Liver (tissue), 9 donors: Measurements from ENCODE around the gene RAB3A. TPM values are rescaled to one million over a fixed set of nuclear protein-coding genes. Genes with fewer than 3 reads are reported as not detected.

ENCODE experiments used
- DNase-seq: peaks from one replicate; pipeline ENCODE4 v3.0.0-alpha.2; 2017; ENCODE audit warnings: low spot score
- H3K27ac ChIP-seq, 2 donors: one replicate each; pipeline ENCODE4 v1.7.0; 2013; ENCODE audit warnings: inconsistent platforms in 2 of 2, low read length in 2 of 2, control low read depth in 1 of 2, low read depth in 1 of 2, mild to moderate bottlenecking in 1 of 2
- H3K27me3 ChIP-seq, 4 donors: one replicate each; pipeline versions ENCODE4 v1.6.1 to v1.7.0; 2013; ENCODE audit warnings: low read length in 3 of 4, inconsistent platforms in 1 of 4, mild to moderate bottlenecking in 1 of 4, moderate library complexity in 1 of 4; ENCODE audit not compliant: control insufficient read depth in 4 of 4, insufficient read depth in 4 of 4
- H3K36me3 ChIP-seq, 4 donors: one replicate each; pipeline versions ENCODE4 v1.6.1 to v1.7.0; 2013; ENCODE audit warnings: low read length in 3 of 4, mild to moderate bottlenecking in 3 of 4, low read depth in 1 of 4, moderate library complexity in 1 of 4; ENCODE audit not compliant: control insufficient read depth in 4 of 4, insufficient read depth in 3 of 4
- H3K4me1 ChIP-seq, 4 donors: one replicate each; pipeline versions ENCODE4 v1.6.1 to v1.7.0; 2013; ENCODE audit warnings: low read length in 3 of 4, mild to moderate bottlenecking in 3 of 4, moderate library complexity in 1 of 4; ENCODE audit not compliant: control insufficient read depth in 4 of 4, insufficient read depth in 4 of 4
- H3K4me3 ChIP-seq, 3 donors: one replicate each; pipeline versions ENCODE4 v1.6.1 to v1.7.0; 2013; ENCODE audit warnings: low read length in 3 of 3, control low read depth in 1 of 3, low read depth in 1 of 3, mild to moderate bottlenecking in 1 of 3
- H3K9ac ChIP-seq, 2 donors: one replicate each; pipeline ENCODE4 v1.7.0; 2013; ENCODE audit warnings: low read length in 2 of 2, mild to moderate bottlenecking in 2 of 2, moderate library complexity in 2 of 2, control low read depth in 1 of 2, low read depth in 1 of 2
- H3K9me3 ChIP-seq, 4 donors: one replicate each; pipeline versions ENCODE4 v1.6.1 to v1.7.0; 2013; ENCODE audit warnings: low read length in 3 of 4; ENCODE audit not compliant: control insufficient read depth in 4 of 4
- ATF3 ChIP-seq: IDR thresholded peaks from 2 replicates; pipeline ENCODE4 v1.6.1; 2016; ENCODE audit warnings: antibody characterized with exemption
- EGR1 ChIP-seq, 2 donors: IDR thresholded peaks; 2 replicates each; pipeline ENCODE4 v1.6.1; 2016 to 2018; ENCODE audit warnings: antibody characterized with exemption in 2 of 2, low read depth in 2 of 2
- FOXA1 ChIP-seq: IDR thresholded peaks from 2 replicates; pipeline ENCODE4 v1.6.1; 2016; ENCODE audit warnings: antibody characterized with exemption
- FOXA2 ChIP-seq: IDR thresholded peaks from 2 replicates; pipeline ENCODE4 v1.6.1; 2016; ENCODE audit warnings: antibody characterized with exemption
- GABPA ChIP-seq, 2 donors: IDR thresholded peaks in 1 of 2; conservative IDR thresholded peaks in 1 of 2; 2 replicates each; pipeline ENCODE4 v1.6.1; 2016; ENCODE audit warnings: antibody characterized with exemption in 2 of 2, mild to moderate bottlenecking in 1 of 2, moderate library complexity in 1 of 2
- HNF4A ChIP-seq, 2 donors: conservative IDR thresholded peaks; 2 replicates each; pipeline ENCODE4 v1.6.1; 2016; ENCODE audit warnings: antibody characterized with exemption in 2 of 2, mild to moderate bottlenecking in 2 of 2
- HNF4G ChIP-seq: IDR thresholded peaks from 2 replicates; pipeline ENCODE4 v1.6.1; 2016; ENCODE audit warnings: antibody characterized with exemption
- JUND ChIP-seq, 2 donors: IDR thresholded peaks; 2 replicates each; pipeline ENCODE4 v1.6.1; 2016; ENCODE audit warnings: antibody characterized with exemption in 2 of 2
- MAX ChIP-seq: IDR thresholded peaks from 2 replicates; pipeline ENCODE4 v1.6.1; 2016; ENCODE audit warnings: antibody characterized with exemption
- NR2F2 ChIP-seq: IDR thresholded peaks from 2 replicates; pipeline ENCODE4 v1.6.1; 2016; ENCODE audit warnings: antibody characterized with exemption
- RAD21 ChIP-seq, 2 donors: IDR thresholded peaks; 2 replicates each; pipeline ENCODE4 v1.6.1; 2016; ENCODE audit warnings: antibody characterized with exemption in 2 of 2, mild to moderate bottlenecking in 2 of 2
- REST ChIP-seq: IDR thresholded peaks from 2 replicates; pipeline ENCODE4 v1.6.1; 2016; ENCODE audit warnings: antibody characterized with exemption, mild to moderate bottlenecking
- RXRA ChIP-seq, 2 donors: IDR thresholded peaks; 2 replicates each; pipeline ENCODE4 v1.6.1; 2017 to 2018; ENCODE audit warnings: antibody characterized with exemption in 2 of 2, mild to moderate bottlenecking in 1 of 2
- SP1 ChIP-seq: IDR thresholded peaks from 2 replicates; pipeline ENCODE4 v1.6.1; 2018; ENCODE audit warnings: antibody characterized with exemption, mild to moderate bottlenecking
- TAF1 ChIP-seq: conservative IDR thresholded peaks from 2 replicates; pipeline ENCODE4 v1.6.1; 2016; ENCODE audit warnings: antibody characterized with exemption, mild to moderate bottlenecking
- YY1 ChIP-seq: IDR thresholded peaks from 2 replicates; pipeline ENCODE4 v1.6.1; 2016; ENCODE audit warnings: antibody characterized with exemption, mild to moderate bottlenecking
- WGBS: extraction: QIAGEN DNeasy Blood & Tissue Kit; methylation state at CpG from one replicate; pipeline ENCODE4 v1.1.7; 2013; 5-methylcytosine and 5-hydroxymethylcytosine counted together
- polyA plus RNA-seq, 2 donors: library from polyadenylated mRNA; stranded (reverse) in 1 of 2; unstranded in 1 of 2; fragments of 200-250 nt in 1 of 2; fragments of >200 nt in 1 of 2; fragmentation: Nextera tagmentation in 1 of 2; extraction: Ambion mirVana in 1 of 2; gene quantifications; one replicate each; pipeline versions ENCODE4 v1.2.1 to v1.2.3, GENCODE V29; 2013 to 2015
- total RNA-seq, 2 donors: library from RNA; depleted of rRNA; stranded (reverse); fragments of >200 nt; gene quantifications; one replicate each; pipeline ENCODE4 v1.2.3, GENCODE V29; 2014
- TF ChIP-seq, protein P1 (sequence below): fragments of 150-350 bp; IDR thresholded peaks from 2 replicates; pipeline ENCODE4 v1.5.1; 2017; ENCODE audit warnings: improper control_type of control experiment, low read depth, low read length; ENCODE audit not compliant: missing input control
- TF ChIP-seq, protein P2 (sequence below): IDR thresholded peaks from 2 replicates; pipeline ENCODE4 v1.6.1; 2016; ENCODE audit warnings: antibody characterized with exemption
- donor health status: healthy.
- donor health status: healthy.
- donor health status: healthy.
- donor health status: healthy.
- donor health status: healthy.

The RAB3A gene
- total and polyA plus RNA-seq, 4 donors, result 0.33 to 1.7 (median 0.79) TPM

DNA sequence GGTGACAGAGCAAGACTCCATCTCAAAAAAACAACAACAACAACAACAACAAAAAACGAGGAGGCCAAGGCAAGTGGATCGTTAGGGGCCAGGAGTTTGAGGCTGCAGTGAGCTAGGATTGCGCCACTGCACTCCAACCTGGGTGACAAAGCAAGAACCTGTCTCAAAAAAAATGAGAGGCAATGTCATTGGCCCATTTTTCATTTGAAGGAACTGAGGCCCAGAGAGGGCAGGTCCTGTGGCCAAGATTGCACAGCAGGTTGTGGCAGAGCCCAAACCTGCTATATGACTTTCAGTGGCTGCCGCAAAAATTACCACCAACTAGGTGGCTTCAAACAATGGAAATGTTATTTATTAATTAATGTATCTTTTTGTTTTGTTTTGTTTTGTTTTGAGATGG lies 45.4 kb downstream of the RAB3A start:
- Histone ChIP-seq H3K27me3 (no peaks in the 10 kb centered on the region), H3K9ac (no peak overlapping the region), H3K9me3 (no peaks in the 10 kb centered on the region), H3K4me3 (no peak overlapping the region), H3K27ac (no peak overlapping the region), H3K4me1 (peaks cover 10 to 52% (median 33%) of the 10 kb centered on the region in 4 donors), H3K36me3 (peaks cover 0 to 8% (median 4%) of the 10 kb centered on the region in 4 donors)
- no peak for DNase-seq
- 83% methylated on average over 4 of the region's 4 CpGs for WGBS
- TF ChIP-seq RAD21 (IDR thresholded peaks at IDR 0.05), result no peak
- no peak for TF ChIP-seq GABPA (IDR thresholded peaks at IDR 0.05 in 1 of 2, conservative IDR thresholded peaks at IDR 0.05 in 1 of 2)
- TF ChIP-seq RXRA (IDR thresholded peaks at IDR 0.05), result no peak
- no peak for TF ChIP-seq FOXA1
- TF ChIP-seq NR2F2, result no peak
- TF ChIP-seq YY1, result no peak
- no peak for TF ChIP-seq HNF4A (conservative IDR thresholded peaks at IDR 0.05)
- no peak for TF ChIP-seq HNF4G
- no peak for TF ChIP-seq EGR1 (IDR thresholded peaks at IDR 0.05; ENCODE audit: low read depth in 2 of 2)
- TF ChIP-seq FOXA2, result no peak
- no peak for TF ChIP-seq ATF3
- TF ChIP-seq, protein P1, sequence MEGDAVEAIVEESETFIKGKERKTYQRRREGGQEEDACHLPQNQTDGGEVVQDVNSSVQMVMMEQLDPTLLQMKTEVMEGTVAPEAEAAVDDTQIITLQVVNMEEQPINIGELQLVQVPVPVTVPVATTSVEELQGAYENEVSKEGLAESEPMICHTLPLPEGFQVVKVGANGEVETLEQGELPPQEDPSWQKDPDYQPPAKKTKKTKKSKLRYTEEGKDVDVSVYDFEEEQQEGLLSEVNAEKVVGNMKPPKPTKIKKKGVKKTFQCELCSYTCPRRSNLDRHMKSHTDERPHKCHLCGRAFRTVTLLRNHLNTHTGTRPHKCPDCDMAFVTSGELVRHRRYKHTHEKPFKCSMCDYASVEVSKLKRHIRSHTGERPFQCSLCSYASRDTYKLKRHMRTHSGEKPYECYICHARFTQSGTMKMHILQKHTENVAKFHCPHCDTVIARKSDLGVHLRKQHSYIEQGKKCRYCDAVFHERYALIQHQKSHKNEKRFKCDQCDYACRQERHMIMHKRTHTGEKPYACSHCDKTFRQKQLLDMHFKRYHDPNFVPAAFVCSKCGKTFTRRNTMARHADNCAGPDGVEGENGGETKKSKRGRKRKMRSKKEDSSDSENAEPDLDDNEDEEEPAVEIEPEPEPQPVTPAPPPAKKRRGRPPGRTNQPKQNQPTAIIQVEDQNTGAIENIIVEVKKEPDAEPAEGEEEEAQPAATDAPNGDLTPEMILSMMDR, result no peak
- TF ChIP-seq, protein P2, sequence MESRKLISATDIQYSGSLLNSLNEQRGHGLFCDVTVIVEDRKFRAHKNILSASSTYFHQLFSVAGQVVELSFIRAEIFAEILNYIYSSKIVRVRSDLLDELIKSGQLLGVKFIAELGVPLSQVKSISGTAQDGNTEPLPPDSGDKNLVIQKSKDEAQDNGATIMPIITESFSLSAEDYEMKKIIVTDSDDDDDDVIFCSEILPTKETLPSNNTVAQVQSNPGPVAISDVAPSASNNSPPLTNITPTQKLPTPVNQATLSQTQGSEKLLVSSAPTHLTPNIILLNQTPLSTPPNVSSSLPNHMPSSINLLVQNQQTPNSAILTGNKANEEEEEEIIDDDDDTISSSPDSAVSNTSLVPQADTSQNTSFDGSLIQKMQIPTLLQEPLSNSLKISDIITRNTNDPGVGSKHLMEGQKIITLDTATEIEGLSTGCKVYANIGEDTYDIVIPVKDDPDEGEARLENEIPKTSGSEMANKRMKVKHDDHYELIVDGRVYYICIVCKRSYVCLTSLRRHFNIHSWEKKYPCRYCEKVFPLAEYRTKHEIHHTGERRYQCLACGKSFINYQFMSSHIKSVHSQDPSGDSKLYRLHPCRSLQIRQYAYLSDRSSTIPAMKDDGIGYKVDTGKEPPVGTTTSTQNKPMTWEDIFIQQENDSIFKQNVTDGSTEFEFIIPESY, result no peak
- TF ChIP-seq MAX, result no peak
- TF ChIP-seq TAF1, result no peak
- TF ChIP-seq SP1, result no peak
- no peak for TF ChIP-seq JUND (IDR thresholded peaks at IDR 0.05)

GRCh38 chr19:18157465-18158063 lies 46.3 kb downstream of the RAB3A start:
- no peaks in the 10 kb centered on the region for H3K27me3 ChIP-seq
- no peak overlapping the region for H3K27ac ChIP-seq
- H3K9me3 ChIP-seq, result no peaks in the 10 kb centered on the region
- no peak for DNase-seq
- 65% methylated on average over 18 of the region's 18 CpGs for WGBS
- H3K36me3 ChIP-seq, result no peaks in the 10 kb centered on the region
- peaks cover 10 to 52% (median 33%) of the 10 kb centered on the region in 4 donors for H3K4me1 ChIP-seq
- no peak overlapping the region for H3K4me3 ChIP-seq
- H3K9ac ChIP-seq, result no peak overlapping the region
- TF ChIP-seq HNF4A (conservative IDR thresholded peaks at IDR 0.05) (no peak), GABPA (IDR thresholded peaks at IDR 0.05 in 1 of 2, conservative IDR thresholded peaks at IDR 0.05 in 1 of 2) (no peak), SP1 (no peak), ATF3 (no peak), RAD21 (IDR thresholded peaks at IDR 0.05) (no peak), MAX (no peak), RXRA (IDR thresholded peaks at IDR 0.05) (no peak), TAF1 (no peak), NR2F2 (no peak), HNF4G (no peak), REST (no peak), EGR1 (IDR thresholded peaks at IDR 0.05; ENCODE audit: low read depth in 2 of 2) (no peak), FOXA1 (no peak), FOXA2 (no peak), JUND (IDR thresholded peaks at IDR 0.05) (no peak)
- TF ChIP-seq, protein P1, result no peak
